GM18502 (cell line): ENCODE results near the gene CLEC16A.

ENCODE experiments used
- ATAC-seq: cut with Tn5 transposase; IDR thresholded peaks from one replicate; pipeline ENCODE4 v1.9.1; 2021; ENCODE audit warnings: mild to moderate bottlenecking; ENCODE audit not compliant: unreplicated experiment, poor library complexity

Gene CLEC16A

GRCh38 chr16:11009027-11009755, 64.8 kb downstream of the CLEC16A start:
- ATAC-seq: no peak

DNA sequence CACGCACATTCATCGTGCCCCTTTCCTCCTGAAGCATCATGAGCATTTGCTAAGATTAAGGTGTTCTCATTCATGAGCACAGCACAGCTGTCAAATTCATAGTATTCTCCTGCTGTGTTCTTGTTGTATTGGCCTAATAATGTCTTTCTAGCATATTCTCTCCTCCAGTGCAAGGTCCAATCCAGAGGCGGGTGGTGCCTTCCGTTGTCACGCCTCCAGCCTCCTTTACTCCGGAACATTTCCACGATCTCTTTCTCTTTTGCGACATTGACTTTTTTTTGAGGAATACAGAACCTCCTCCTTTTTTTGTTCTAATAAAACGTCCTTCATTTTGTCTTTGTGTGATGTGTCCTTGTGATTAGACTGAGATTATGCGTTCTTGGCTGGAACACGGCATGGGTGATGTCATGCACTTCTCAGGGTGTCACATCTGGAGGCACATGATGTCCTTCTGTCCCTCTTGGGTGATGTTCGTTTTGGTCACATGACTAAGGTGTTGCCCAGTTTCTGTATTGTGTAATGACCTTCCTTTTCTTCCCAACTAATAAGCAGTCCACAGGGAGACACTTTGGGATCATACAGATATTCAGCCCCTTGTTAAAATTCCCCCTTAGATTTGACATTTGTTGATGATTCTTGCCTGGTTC, 66.3 kb downstream of the CLEC16A start:
- no peak for ATAC-seq

DNA sequence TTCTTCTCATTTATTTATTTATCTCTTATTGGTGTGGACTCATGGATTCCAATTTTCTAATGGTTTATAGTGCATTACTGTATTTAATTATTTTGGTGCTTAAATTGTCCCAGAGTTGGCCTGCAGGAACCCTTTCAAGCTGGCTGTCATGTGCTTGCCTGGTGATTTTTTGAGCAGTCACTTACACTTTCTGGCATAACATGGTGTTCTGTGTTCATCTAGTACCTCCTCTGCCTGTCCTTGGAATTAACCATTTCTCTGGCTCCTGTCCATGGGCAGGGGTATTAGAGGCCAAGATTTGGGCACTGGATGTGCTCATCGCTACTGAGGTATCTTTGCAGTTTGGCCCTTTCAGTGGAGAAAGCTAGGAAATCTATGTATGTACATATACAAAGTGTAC, 67.0 kb downstream of the CLEC16A start:
- no peak for ATAC-seq

DNA sequence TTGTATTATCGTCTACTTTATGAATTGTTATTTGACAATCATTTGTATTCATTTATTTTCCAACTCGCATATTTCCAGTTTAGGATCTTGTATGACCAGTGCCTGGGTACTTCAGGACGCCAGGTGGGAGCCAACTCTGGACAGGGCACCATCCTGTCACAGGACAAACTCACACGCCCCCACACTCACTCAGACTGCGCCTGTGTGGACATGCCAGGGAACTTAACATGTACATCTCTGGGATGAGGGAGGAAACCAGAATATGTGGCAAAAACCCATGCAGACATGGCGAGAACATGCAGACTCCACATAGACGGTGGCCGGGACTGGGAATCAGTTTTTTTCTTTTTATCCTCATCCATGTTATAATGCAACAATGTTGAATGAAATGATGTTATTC, 68.5 kb downstream of the CLEC16A start:
- no peak for ATAC-seq

DNA sequence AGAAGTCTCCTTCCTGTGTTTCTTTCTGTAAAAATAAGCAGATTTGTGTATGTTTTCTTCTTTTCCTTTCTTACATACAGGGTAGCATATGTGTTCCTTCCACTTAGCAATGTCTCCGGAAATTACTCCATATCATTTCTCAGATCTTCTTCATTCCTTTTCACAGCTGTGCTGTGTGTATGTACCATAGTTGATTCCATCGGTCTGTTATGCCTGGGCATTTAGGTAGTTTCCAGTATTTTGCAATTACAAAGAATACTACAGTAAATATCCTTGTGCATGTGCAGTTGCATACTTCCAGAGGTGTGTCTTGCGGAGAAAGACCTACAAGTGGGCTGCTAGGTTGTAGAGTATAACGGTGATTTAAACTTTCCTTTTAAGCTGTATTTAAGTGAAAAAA, 69.8 kb downstream of the CLEC16A start:
- ATAC-seq: no peak

GRCh38 chr16:11015076-11015475, 70.7 kb downstream of the CLEC16A start:
- no peak for ATAC-seq

DNA sequence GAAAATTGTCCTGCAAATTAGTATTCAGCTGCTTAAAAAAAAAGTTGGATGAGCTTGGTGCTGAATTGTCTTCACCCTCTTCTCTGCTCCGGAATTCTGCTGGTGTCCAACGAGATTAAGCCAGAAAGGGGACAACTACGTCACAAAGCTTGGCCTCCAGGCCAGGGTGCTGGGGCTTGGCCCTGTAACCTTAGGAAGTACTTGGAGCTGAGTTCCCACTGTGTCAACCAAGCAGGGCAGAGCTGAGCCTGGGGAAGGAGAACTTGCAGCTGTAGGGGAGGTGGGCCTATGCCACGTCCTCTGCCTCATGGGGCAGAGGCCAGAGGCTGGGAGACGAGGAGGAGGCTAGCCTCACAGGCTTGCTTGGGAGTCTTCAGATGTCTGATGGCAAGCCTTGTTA, 71.2 kb downstream of the CLEC16A start:
- ATAC-seq: no peak

- ATAC-seq: no peak
Observed at GRCh38 chr16:11016524-11016988, 72.2 kb downstream of the CLEC16A start.

- no peak for ATAC-seq
Observed at GRCh38 chr16:11016993-11017392, 72.6 kb downstream of the CLEC16A start.

DNA sequence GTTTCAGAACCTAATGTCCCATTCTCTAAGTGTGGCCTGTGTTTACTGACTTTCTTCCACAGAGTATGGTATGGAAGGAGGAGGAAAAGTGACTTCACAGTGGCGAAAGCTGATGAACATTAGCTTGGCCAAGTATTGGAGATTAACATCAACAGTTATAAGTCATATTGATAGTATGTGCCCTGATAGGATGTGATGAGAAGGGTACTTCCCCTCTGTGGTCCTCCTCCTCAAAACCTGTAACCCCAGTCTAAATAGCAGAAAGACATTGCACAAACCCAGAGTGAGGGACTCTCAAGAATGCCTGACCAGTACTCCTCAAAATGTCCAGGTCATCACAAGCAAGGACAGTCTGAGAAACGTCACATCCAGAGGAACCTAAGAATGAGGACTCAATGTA, 73.1 kb downstream of the CLEC16A start:
- no peak for ATAC-seq

- ATAC-seq: no peak
Observed at GRCh38 chr16:11020388-11020787, 76.0 kb downstream of the CLEC16A start.

- no peak for ATAC-seq
Observed at GRCh38 chr16:11020792-11021551, 76.6 kb downstream of the CLEC16A start.

- ATAC-seq: no peak
Observed at GRCh38 chr16:11022002-11022401, 77.6 kb downstream of the CLEC16A start.

DNA sequence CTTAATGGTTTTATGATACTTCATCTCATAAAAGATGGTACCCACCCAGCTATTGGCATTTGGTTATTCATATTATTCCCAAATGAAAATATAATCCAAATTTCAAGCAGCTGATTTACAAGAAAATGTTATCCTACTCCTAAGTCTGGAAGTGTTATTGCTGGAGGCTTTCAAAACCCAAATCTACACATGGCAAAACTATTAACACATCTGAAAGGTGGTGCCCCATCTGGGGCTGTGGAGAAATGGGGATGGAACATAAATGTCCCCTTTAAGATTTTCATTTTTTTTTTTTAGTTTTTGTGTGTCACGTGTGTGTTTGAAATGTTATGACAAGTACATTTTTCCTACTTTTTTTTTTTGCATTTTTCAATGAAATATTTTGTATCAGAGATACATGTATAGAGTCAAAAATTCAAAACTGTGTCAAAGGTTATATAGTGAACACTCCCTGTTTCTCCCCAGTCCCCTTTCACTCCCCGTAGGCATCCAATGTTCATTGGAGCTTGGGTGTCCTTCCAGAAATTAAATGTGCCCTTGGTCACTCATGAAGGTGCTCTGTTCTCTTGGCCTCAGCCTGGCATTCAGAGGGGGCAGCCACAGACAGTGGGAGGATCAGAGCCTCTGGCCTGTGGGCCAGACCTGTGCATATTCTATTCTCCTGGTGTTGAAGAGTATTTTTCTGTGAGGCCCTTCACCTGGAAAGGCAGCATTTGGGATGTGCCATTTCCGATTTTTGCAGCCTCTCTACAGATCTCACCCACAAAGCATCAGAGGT, 79.1 kb downstream of the CLEC16A start:
- no peak for ATAC-seq

DNA sequence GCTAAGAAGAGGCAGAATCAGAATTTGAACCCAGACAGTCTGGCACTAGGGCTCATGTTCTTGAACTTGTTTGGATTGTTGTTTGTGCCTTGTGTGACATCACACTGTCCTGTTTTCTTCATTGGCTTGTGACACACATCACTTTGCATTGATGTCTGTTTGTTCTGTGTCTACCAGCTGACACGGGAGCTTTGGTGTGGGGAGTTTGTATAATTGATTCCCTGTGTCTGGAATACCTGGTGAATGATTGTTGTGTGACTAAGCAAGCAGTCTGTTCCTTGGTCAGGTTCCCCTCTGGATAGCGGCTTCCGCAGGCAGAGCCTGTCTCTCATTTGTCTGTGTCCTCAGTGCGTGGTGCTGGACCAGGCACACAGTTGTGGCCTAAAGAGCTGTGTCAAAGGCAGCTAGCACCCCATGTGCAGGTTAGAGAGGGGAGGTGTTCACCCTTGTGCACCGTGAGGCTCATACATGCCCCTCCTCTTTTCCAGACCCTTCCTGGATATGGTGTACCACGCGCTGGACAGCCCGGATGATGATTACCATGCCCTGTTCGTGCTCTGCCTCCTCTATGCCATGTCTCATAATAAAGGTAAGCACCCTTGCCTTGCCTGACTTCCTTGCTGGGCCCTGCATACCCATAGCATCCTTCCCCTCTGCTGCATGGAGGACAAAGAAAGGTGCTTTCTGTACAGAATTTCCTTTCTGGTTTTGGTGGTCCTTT, 80.1 kb downstream of the CLEC16A start:
- no peak for ATAC-seq

- no peak for ATAC-seq
Observed at GRCh38 chr16:11025120-11025531, 80.8 kb downstream of the CLEC16A start.

- no peak for ATAC-seq
Observed at GRCh38 chr16:11029948-11030347, 85.6 kb downstream of the CLEC16A start.

GRCh38 chr16:11030990-11031510, 86.7 kb downstream of the CLEC16A start:
- ATAC-seq: no peak

- no peak for ATAC-seq
Observed at GRCh38 chr16:11032000-11032921, 87.9 kb downstream of the CLEC16A start.
